ENCODE data around the gene MEMO1. TPM values are rescaled to one million over a fixed set of nuclear protein-coding genes. Genes with fewer than 3 reads are reported as not detected.

The MEMO1 gene
- total RNA-seq, 1 experiment from 2014 or later = 66.0 TPM

GRCh38 chr2:31944828-31945571, 65.8 kb downstream of the MEMO1 start:
- Histone ChIP-seq H3K27ac (ENCODE audit: low read depth, low read length, poor library complexity, severe bottlenecking) (no peak overlapping the region), H3K27me3 (replicated peaks; ENCODE audit: insufficient read depth, low read depth, low read length, poor library complexity) (no peaks in the 10 kb centered on the region), H3K36me3 (ENCODE audit: insufficient read depth, low read length, poor library complexity, severe bottlenecking) (no peaks in the 10 kb centered on the region), H3K4me1 (ENCODE audit: insufficient read depth, low read length, poor library complexity, severe bottlenecking) (peaks cover 8% of the 10 kb centered on the region), H3K9me3 (ENCODE audit: low read depth, low read length, poor library complexity, severe bottlenecking) (no peaks in the 10 kb centered on the region), H3K4me3 (ENCODE audit: low read depth, low read length, poor library complexity, severe bottlenecking) (no peak overlapping the region)
- CTCF ChIA-PET = no interaction called here
- intact Hi-C loops (cut with micrococcal nuclease; ENCODE audit: unreplicated experiment) = no loop called here
- TF ChIP-seq EZH2 (IDR thresholded peaks at IDR 0.05; ENCODE audit: borderline replicate concordance, low read depth, low read length, poor library complexity, severe bottlenecking) = no peak
- no peak for DNase-seq (ENCODE audit: low spot score)
- no TSS peak for BruUV-seq (replicated peaks)
- POLR2A ChIA-PET (ENCODE audit: low non-redundant PET) = no interaction called here

DNA sequence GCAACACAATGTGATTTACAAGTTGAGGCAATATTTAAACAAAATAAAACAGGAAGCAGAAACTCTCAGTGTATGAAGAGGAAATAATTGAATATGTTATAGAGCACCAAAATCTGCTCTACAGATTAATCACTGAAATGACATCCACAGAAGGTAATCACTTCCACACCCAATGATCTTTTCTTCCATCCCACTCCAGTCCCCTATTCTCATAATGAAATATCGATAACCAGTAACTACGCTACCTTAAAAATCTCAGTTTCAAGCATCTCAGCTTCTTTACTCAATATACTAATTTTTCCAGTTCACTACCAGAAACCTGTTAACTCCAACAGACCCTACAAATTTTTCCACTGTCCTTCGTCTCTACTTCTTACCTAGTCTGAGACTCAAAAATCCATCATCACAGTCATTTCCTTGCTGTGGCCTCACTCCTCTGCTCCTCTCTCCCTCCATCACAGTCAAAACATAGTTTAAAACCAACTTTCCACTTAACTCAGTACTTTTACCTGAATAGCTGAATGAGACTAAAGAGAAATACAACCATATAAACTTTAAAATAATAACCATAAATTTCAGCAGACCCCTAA, 67.1 kb downstream of the MEMO1 start:
- H3K4me1 ChIP-seq (ENCODE audit: insufficient read depth, low read length, poor library complexity, severe bottlenecking) = peaks cover 8% of the 10 kb centered on the region
- no peak overlapping the region for H3K27ac ChIP-seq (ENCODE audit: low read depth, low read length, poor library complexity, severe bottlenecking)
- BruUV-seq (replicated peaks) = no TSS peak
- no peaks in the 10 kb centered on the region for H3K27me3 ChIP-seq (replicated peaks; ENCODE audit: insufficient read depth, low read depth, low read length, poor library complexity)
- no peaks in the 10 kb centered on the region for H3K36me3 ChIP-seq (ENCODE audit: insufficient read depth, low read length, poor library complexity, severe bottlenecking)
- H3K4me3 ChIP-seq (ENCODE audit: low read depth, low read length, poor library complexity, severe bottlenecking) = no peak overlapping the region
- POLR2A ChIA-PET (ENCODE audit: low non-redundant PET) = no interaction called here
- no peaks in the 10 kb centered on the region for H3K9me3 ChIP-seq (ENCODE audit: low read depth, low read length, poor library complexity, severe bottlenecking)
- TF ChIP-seq EZH2 (IDR thresholded peaks at IDR 0.05; ENCODE audit: borderline replicate concordance, low read depth, low read length, poor library complexity, severe bottlenecking) = no peak
- TF ChIP-seq, protein P1, sequence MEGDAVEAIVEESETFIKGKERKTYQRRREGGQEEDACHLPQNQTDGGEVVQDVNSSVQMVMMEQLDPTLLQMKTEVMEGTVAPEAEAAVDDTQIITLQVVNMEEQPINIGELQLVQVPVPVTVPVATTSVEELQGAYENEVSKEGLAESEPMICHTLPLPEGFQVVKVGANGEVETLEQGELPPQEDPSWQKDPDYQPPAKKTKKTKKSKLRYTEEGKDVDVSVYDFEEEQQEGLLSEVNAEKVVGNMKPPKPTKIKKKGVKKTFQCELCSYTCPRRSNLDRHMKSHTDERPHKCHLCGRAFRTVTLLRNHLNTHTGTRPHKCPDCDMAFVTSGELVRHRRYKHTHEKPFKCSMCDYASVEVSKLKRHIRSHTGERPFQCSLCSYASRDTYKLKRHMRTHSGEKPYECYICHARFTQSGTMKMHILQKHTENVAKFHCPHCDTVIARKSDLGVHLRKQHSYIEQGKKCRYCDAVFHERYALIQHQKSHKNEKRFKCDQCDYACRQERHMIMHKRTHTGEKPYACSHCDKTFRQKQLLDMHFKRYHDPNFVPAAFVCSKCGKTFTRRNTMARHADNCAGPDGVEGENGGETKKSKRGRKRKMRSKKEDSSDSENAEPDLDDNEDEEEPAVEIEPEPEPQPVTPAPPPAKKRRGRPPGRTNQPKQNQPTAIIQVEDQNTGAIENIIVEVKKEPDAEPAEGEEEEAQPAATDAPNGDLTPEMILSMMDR (conservative IDR thresholded peaks at IDR 0.05; ENCODE audit: low read depth, low read length) = no peak
- intact Hi-C loops (cut with micrococcal nuclease; ENCODE audit: unreplicated experiment) = no loop called here
- DNase-seq (ENCODE audit: low spot score) = no peak
- CTCF ChIA-PET = no interaction called here

DNA sequence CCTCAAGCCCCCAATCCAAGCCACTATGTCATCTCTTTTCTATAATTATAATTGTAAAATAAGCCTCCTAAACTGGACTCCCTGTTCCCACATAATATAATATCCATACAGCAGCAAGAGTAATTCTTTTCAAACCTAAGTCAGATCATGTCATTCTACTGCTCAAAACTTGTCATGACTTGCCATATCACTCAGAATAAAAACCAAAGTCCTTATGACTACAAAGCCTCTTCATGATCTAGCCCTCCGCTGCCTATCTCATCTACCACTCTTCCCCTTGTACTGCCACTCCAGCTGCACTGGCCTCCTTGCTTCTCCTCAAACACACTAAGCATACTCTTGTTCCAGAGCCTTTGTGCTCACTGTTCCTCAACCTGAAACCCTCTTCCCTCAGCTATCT, 69.9 kb downstream of the MEMO1 start:
- Histone ChIP-seq H3K27me3 (replicated peaks; ENCODE audit: insufficient read depth, low read depth, low read length, poor library complexity) (no peaks in the 10 kb centered on the region), H3K9me3 (ENCODE audit: low read depth, low read length, poor library complexity, severe bottlenecking) (no peaks in the 10 kb centered on the region), H3K4me3 (ENCODE audit: low read depth, low read length, poor library complexity, severe bottlenecking) (no peak overlapping the region), H3K4me1 (ENCODE audit: insufficient read depth, low read length, poor library complexity, severe bottlenecking) (peaks cover 4% of the 10 kb centered on the region), H3K36me3 (ENCODE audit: insufficient read depth, low read length, poor library complexity, severe bottlenecking) (no peaks in the 10 kb centered on the region), H3K27ac (ENCODE audit: low read depth, low read length, poor library complexity, severe bottlenecking) (no peak overlapping the region)
- TF ChIP-seq EZH2 (IDR thresholded peaks at IDR 0.05; ENCODE audit: borderline replicate concordance, low read depth, low read length, poor library complexity, severe bottlenecking) = no peak
- TF ChIP-seq, protein P1 (conservative IDR thresholded peaks at IDR 0.05; ENCODE audit: low read depth, low read length) = no peak
- ChIA-PET POLR2A (ENCODE audit: low non-redundant PET) (no interaction called here), CTCF (no interaction called here)
- BruUV-seq (replicated peaks) = no TSS peak
- intact Hi-C loops (cut with micrococcal nuclease; ENCODE audit: unreplicated experiment) = no loop called here
- DNase-seq (ENCODE audit: low spot score) = no peak
